Measurements from ENCODE around the gene NCK2.

DNA sequence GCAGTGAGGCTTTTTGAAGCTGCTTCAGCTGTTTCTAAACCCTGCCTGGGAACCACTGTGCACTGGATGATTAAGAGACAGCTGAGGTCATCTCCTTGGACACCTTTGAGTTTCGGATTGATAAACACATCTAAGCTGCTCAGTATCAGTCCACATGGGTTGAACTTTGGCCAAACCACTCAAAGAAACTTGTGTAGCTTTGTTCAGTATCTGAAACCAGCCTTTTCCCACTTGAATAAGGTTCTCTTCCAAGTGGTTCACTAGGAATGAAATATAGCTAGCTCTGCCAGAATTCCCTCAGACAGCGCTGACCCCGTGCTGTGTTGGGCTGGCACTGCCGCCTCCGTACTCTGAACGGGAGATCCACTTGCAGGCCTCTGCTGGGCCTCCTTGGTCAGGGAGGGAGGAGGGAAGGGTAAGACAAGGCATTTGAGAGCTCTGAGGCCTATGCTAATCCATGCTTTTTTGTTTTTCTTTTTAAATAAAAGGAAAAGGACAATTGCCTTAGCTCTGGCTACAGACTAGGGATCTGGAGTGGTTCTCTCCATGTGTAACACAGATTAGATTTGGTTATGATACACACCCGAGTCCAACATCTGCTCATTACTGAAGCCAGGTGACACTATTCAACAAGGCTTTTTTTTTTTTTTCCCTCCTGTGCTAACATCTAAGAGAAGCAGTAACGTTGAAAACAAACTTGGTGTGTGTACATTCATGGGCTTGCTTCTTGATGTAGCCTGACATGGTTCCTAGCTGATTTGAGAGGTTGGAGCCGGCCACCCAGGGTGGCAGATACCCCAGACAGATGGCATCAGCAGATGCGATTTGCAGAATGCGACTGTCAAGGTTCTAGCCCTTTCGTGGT is 67.7 kb downstream of the NCK2 start:
- TF ChIP-seq, protein P1, sequence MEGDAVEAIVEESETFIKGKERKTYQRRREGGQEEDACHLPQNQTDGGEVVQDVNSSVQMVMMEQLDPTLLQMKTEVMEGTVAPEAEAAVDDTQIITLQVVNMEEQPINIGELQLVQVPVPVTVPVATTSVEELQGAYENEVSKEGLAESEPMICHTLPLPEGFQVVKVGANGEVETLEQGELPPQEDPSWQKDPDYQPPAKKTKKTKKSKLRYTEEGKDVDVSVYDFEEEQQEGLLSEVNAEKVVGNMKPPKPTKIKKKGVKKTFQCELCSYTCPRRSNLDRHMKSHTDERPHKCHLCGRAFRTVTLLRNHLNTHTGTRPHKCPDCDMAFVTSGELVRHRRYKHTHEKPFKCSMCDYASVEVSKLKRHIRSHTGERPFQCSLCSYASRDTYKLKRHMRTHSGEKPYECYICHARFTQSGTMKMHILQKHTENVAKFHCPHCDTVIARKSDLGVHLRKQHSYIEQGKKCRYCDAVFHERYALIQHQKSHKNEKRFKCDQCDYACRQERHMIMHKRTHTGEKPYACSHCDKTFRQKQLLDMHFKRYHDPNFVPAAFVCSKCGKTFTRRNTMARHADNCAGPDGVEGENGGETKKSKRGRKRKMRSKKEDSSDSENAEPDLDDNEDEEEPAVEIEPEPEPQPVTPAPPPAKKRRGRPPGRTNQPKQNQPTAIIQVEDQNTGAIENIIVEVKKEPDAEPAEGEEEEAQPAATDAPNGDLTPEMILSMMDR (conservative IDR thresholded peaks at IDR 0.05; ENCODE audit: low read depth, low read length), result no peak
- TF ChIP-seq EZH2 (IDR thresholded peaks at IDR 0.05; ENCODE audit: borderline replicate concordance, low read depth, low read length, poor library complexity, severe bottlenecking), result no peak

Data from A673 (cell line).